Measurements from ENCODE around the gene NCKAP5.

The NCKAP5 gene

DNA sequence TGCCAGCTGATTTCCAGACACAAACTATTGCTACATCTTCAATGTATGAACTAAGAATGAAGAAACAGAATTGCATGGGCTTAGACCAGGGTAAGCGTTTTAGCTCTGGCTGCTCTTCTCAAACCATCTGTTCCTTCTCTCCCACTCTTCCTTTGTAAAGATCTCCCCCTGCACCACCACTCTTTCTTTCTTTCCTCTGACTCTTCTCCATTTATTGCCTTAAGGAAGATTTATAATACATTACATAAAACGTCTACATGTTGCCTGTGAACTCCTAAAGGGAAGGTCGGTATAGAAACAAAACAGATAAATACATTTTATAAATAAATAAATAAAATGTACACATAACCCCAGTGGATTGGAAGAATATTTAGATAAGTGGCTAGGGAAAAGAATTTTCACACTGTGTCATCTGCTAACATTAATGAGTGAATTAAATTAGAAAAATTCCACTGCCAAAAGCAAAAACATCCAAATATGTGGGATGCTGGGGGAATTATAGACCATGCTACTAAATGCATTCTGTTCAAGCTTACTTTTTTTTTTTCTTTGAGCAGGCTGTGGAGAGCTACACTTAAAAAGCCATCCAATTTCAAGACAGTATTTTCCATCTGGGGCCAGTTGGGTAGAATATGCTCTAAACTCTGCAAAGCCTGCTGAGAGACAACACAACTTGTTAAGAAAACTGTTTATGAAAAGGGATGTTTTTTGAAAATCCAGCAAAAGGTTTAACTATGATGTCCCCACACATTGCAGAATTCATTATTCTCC lies 41.5 kb downstream of the NCKAP5 start:
- TF ChIP-seq, protein P1, sequence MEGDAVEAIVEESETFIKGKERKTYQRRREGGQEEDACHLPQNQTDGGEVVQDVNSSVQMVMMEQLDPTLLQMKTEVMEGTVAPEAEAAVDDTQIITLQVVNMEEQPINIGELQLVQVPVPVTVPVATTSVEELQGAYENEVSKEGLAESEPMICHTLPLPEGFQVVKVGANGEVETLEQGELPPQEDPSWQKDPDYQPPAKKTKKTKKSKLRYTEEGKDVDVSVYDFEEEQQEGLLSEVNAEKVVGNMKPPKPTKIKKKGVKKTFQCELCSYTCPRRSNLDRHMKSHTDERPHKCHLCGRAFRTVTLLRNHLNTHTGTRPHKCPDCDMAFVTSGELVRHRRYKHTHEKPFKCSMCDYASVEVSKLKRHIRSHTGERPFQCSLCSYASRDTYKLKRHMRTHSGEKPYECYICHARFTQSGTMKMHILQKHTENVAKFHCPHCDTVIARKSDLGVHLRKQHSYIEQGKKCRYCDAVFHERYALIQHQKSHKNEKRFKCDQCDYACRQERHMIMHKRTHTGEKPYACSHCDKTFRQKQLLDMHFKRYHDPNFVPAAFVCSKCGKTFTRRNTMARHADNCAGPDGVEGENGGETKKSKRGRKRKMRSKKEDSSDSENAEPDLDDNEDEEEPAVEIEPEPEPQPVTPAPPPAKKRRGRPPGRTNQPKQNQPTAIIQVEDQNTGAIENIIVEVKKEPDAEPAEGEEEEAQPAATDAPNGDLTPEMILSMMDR (IDR thresholded peaks at IDR 0.05; ENCODE audit: insufficient read depth, low read depth, low read length, missing control alignments), result no peak
- DNase-seq (ENCODE audit: low read depth), result no peak
- H3K4me3 ChIP-seq (ENCODE audit: low read length), result no peak overlapping the region

DNA sequence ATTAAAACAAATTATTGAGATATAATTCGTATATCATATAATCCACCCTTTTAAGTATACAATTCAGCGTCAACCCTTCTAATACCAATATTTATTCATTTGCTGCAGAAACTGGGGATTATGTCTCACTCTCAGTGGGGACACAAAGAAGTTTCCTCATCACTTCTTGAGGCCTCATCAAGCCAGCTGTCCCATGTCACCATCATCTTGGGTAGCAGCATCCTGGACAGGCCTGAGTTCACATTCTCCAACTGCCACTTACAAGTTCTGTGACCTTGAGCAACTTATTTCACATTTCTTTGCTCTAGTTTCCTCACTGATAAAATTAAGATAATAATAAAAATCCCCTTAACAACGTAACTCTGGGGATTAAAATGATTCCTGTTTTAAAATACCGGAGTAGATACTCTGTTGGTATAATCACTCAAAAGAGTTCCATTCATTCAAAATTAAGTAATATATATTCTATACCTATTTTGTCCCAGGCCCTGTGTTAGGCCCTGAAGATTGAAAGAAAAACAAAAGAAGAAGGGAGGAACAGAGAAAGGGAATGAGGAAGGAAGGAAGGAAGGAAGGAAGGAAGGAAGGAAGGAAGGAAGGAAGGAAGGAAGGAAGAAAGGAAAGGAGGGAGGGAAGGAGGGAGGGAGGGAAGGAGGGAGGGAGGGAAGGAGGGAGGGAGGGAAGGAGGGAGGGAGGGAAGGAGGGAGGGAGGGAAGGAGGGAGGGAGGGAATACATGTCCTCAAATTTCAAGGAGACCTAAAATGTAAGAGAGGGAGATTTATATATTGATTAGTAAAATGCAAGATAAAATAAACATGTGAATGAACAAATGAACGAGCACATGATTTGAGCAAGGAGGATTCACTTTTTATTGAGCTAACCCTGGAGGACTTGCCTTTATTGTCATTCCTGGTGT lies 42.4 kb downstream of the NCKAP5 start:
- no peak overlapping the region for H3K4me3 ChIP-seq (ENCODE audit: low read length)
- TF ChIP-seq, protein P1 (IDR thresholded peaks at IDR 0.05; ENCODE audit: insufficient read depth, low read depth, low read length, missing control alignments), result no peak
- no peak for DNase-seq (ENCODE audit: low read depth)

DNA sequence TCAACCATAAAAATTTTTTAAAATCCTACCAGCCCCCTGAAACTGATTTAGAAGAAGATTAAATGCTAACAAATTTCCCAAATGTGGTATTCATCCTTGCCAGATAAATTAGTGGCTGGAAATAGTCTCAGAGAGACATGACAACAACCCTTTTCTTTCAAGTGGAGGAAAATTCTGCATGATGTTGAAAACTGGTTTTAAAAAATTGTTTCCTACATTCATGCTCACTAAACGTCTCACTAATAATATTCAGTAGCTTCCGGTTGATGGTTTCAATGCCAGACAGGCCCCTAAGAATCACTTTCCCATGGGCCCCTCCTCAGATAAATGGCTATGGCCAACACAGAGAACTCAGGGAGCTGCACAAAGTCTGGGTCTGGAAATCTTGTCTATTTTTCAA lies 43.2 kb downstream of the NCKAP5 start:
- DNase-seq (ENCODE audit: low read depth), result no peak
- H3K4me3 ChIP-seq (ENCODE audit: low read length), result no peak overlapping the region
- TF ChIP-seq, protein P1 (IDR thresholded peaks at IDR 0.05; ENCODE audit: insufficient read depth, low read depth, low read length, missing control alignments), result no peak

DNA sequence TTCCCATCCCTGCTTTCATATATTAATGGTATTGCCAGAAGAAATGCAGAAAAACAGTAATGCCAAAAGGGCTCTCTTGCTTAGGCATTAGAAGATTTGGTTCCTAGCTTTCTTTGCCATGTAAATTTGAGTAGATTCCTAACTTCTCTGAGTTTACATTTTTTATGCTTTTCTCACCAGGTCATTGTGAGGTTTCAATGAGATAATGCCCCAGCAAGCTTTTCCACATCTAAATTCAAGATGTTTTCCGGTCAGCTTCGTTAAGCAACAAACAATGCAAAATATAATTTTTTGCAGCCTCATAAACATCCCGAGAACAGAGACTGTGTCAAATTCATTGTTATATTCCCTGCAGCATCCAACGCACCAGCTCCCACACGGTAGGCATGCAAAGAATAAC lies 44.9 kb downstream of the NCKAP5 start:
- no peak overlapping the region for H3K4me3 ChIP-seq (ENCODE audit: low read length)
- TF ChIP-seq, protein P1 (IDR thresholded peaks at IDR 0.05; ENCODE audit: insufficient read depth, low read depth, low read length, missing control alignments), result no peak
- DNase-seq (ENCODE audit: low read depth), result no peak

DNA sequence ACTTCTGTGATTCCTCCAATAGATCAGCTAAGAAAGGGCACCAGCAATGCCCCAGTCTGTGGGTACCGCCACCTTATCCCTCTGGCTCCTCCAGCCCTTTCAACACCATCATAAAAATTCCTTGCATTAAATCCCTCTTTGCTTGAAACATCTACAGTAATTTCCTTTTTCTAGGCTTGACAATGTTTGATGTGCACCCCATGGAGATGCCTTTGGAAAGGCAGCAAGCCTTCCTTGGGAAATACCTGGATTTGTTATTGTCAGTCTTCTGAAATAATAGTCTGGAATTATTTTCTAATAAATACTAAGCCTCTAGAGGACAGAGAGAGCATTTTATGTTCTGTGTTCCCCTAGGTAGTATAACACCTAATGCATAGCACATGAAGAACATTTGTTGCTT lies 46.1 kb downstream of the NCKAP5 start:
- H3K4me3 ChIP-seq (ENCODE audit: low read length), result no peak overlapping the region
- no peak for DNase-seq (ENCODE audit: low read depth)
- TF ChIP-seq, protein P1 (IDR thresholded peaks at IDR 0.05; ENCODE audit: insufficient read depth, low read depth, low read length, missing control alignments), result no peak

DNA sequence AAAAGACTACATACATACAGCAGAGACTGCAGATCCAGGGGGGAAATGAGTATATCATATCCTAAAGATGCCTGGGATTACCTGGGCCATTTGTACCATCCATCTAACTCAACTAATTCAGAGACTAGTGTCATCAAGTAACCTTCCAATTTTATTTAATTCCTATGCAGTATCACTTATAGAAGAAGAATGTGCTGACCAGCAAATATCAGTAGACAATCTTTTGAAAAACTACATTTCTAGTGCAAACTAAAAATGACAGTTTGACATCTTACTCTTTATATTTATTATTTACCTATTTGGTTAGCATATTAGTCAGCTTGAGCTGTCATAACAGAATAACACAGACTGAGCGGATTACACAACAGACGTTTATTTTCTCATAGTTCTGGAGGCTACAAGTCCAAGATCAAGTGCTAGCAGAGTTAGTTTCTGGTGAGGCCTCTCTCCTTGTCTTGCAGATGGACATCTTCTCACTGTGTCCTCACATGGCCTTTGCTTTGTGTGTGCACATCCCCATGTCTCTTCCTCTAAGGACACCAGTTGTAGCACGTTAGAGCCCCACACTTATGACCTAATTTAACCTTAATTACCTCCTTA lies 47.0 kb downstream of the NCKAP5 start:
- peak; percentile 81 for DNase-seq (ENCODE audit: low read depth)
- no peak overlapping the region for H3K4me3 ChIP-seq (ENCODE audit: low read length)
- TF ChIP-seq, protein P1 (IDR thresholded peaks at IDR 0.05; ENCODE audit: insufficient read depth, low read depth, low read length, missing control alignments), result no peak
